ENCODE measurements around the gene RHOT2. TPM values are rescaled to one million over a fixed set of nuclear protein-coding genes. Genes with fewer than 3 reads are reported as not detected.

The RHOT2 gene
- polyA plus RNA-seq, 1 experiment = 38.0 TPM

DNA sequence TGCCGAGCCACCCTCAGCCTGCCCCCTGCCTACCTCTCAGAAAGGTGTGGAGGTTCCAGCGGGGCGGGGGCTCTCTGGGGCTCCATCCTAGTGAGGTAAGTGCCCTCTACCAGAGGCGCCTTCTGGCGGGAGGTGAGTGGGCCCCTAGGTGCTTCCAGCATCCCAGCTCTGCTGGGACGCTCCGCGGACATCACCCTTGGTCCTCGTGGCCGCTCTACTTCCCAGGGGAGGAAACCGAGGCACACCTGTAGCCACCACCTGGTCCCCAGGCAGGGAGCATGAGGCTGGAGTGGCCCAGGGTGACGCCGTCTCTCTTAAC, 24.9 kb upstream of the RHOT2 start:
- ChIA-PET CTCF (no interaction called here), POLR2A (no interaction called here)

DNA sequence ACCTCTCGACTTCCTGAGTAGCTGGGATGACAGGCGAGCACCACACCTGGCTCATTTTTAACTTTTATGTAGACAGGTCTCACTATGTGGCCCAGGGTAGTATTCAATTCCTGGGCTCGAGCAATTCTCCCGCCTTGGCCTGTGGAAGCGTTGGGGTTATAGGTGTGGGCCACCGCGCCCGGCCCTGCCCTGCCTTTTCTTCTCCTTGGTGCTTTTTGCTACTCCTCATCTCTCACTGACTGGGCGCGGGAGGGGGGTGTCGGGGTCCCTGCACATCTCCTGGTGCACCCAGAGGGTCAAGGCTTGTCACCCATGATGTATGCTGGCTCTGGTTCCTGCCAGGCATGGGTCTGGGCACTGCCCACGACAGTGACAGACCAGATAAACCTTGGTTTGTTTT, 23.4 kb upstream of the RHOT2 start:
- POLR2A ChIA-PET = no interaction called here
- TF ChIP-seq, protein P1, sequence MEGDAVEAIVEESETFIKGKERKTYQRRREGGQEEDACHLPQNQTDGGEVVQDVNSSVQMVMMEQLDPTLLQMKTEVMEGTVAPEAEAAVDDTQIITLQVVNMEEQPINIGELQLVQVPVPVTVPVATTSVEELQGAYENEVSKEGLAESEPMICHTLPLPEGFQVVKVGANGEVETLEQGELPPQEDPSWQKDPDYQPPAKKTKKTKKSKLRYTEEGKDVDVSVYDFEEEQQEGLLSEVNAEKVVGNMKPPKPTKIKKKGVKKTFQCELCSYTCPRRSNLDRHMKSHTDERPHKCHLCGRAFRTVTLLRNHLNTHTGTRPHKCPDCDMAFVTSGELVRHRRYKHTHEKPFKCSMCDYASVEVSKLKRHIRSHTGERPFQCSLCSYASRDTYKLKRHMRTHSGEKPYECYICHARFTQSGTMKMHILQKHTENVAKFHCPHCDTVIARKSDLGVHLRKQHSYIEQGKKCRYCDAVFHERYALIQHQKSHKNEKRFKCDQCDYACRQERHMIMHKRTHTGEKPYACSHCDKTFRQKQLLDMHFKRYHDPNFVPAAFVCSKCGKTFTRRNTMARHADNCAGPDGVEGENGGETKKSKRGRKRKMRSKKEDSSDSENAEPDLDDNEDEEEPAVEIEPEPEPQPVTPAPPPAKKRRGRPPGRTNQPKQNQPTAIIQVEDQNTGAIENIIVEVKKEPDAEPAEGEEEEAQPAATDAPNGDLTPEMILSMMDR (IDR thresholded peaks at IDR 0.05; ENCODE audit: low read depth, low read length) = no peak
- H3K9me3 ChIP-seq (ENCODE audit: control insufficient read depth, insufficient read depth, low read length) = no peaks in the 10 kb centered on the region; the same call in 1 of the 2 replicates
- CTCF ChIA-PET = no interaction called here
- H3K27me3 ChIP-seq (ENCODE audit: control insufficient read depth, insufficient read depth, low read length) = no peaks in the 10 kb centered on the region
- H3K4me3 ChIP-seq (ENCODE audit: low read depth, low read length) = no peak overlapping the region
- DNase-seq (ENCODE audit: low read depth, low spot score) = no peak
- no peak overlapping the region for H3K27ac ChIP-seq (ENCODE audit: low read depth, low read length)

More for the DNA sequence above, 24.9 kb upstream of the RHOT2 start:
- no peak for DNase-seq (ENCODE audit: low read depth, low spot score)
- Histone ChIP-seq H3K9me3 (ENCODE audit: control insufficient read depth, insufficient read depth, low read length) (no peaks in the 10 kb centered on the region; the same call in 1 of the 2 replicates), H3K27ac (ENCODE audit: low read depth, low read length) (no peak overlapping the region), H3K4me3 (ENCODE audit: low read depth, low read length) (peak overlapping the region; percentile 80), H3K27me3 (ENCODE audit: control insufficient read depth, insufficient read depth, low read length) (no peaks in the 10 kb centered on the region)
- TF ChIP-seq, protein P1 (IDR thresholded peaks at IDR 0.05; ENCODE audit: low read depth, low read length) = no peak

DNA sequence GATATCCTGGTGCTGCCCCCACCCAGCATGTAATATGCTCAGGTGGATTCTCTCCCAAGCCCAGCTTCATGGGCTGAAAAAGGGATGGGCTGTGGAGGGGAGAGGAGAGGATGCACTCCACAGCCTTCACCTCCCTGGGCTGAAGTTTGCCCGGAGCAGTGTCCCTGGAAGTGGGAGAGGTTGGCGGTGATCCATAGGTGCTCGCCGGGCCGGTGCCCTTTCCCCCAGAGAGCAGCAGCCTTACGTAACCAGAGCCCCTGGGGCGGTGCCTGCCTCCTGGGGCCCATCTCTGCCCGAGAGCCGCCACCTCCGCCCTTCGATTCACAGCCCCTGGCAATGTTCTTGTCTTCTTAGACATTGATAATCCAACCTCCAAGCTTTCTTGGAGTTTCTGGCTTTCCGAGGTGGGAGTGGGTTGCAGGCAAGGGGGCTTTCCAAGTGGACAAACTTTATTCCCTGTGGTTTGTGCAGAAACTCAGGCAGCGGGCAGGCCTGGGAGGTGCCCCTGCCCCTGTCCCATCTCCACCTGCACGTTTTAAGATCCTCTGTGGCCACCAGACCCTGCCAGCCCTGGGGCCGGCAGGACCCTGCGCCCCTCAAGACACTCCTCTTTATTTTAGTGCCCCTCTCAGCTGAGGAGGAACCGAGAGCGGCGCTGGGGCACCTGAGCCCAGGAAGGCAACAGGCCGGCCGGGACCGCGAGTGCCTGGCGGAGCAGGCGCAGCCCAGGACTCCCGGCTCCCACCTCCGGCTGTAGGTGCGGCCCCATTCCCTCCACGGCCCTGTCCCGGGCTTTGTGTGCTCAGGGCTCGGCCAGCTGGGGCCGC, 21.9 kb upstream of the RHOT2 start:
- Histone ChIP-seq H3K9me3 (ENCODE audit: control insufficient read depth, insufficient read depth, low read length) (no peaks in the 10 kb centered on the region; the same call in 1 of the 2 replicates), H3K27me3 (ENCODE audit: control insufficient read depth, insufficient read depth, low read length) (no peaks in the 10 kb centered on the region), H3K4me3 (ENCODE audit: low read depth, low read length) (no peak overlapping the region), H3K27ac (ENCODE audit: low read depth, low read length) (no peak overlapping the region)
- TF ChIP-seq, protein P1 (IDR thresholded peaks at IDR 0.05; ENCODE audit: low read depth, low read length) = no peak
- ChIA-PET POLR2A (interaction anchor here (0.7 kb wide), 1 partner anchor 549 kb away, joined by 3 read pairs; no protein-coding TSS in a partner anchor), CTCF (no interaction called here)
- no peak for DNase-seq (ENCODE audit: low read depth, low spot score)

DNA sequence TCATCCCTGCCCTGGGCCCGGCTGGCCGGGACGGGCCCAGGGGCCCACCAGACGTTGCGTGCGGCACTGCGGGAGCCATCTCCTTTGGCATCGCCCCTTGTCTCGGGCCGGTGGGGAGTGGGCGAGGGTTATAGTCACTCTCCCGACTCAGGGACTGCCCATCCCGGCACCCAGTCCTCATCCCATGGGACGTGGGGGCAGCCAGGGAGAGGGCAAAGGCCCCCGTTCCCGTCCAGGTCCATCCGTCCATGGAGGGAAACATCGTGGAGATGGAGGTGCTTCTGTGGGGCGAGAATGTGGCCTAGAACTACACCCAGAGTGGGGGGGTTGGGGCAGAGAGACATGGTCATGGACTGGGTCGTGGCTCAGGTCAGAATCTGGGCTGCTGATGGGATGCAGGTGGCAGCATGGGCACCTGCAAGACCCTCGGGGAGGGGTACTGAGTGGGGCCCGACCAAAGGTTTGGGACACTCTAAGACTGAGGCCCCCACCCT, 21.2 kb upstream of the RHOT2 start:
- POLR2A ChIA-PET = interaction anchor here (0.7 kb wide), 1 partner anchor 550 kb away, joined by 3 read pairs; no protein-coding TSS in a partner anchor
- no peak overlapping the region for H3K4me3 ChIP-seq (ENCODE audit: low read depth, low read length)

More for the DNA sequence above, 21.2 kb upstream of the RHOT2 start:
- DNase-seq (ENCODE audit: low read depth, low spot score) = no peak
- Histone ChIP-seq H3K9me3 (ENCODE audit: control insufficient read depth, insufficient read depth, low read length) (no peaks in the 10 kb centered on the region; the same call in 1 of the 2 replicates), H3K27me3 (ENCODE audit: control insufficient read depth, insufficient read depth, low read length) (no peaks in the 10 kb centered on the region), H3K27ac (ENCODE audit: low read depth, low read length) (no peak overlapping the region)
- CTCF ChIA-PET = no interaction called here
- TF ChIP-seq, protein P1 (IDR thresholded peaks at IDR 0.05; ENCODE audit: low read depth, low read length) = no peak

All from AG04450 (cell line).